HEK293 (cell line): ENCODE results near the gene INPPL1.

Source experiments
- CTCF ChIP-seq: fragments of 450-650 bp; formaldehyde crosslinking; IDR thresholded peaks from 2 replicates; pipeline ENCODE4 v1.5.1; 2016; ENCODE audit warnings: missing biosample characterization, missing genetic modification characterization
- GLIS1 ChIP-seq: fragments of 450-650 bp; formaldehyde crosslinking; IDR thresholded peaks from 2 replicates; pipeline ENCODE4 v1.5.1; 2016; ENCODE audit warnings: missing biosample characterization, missing genetic modification characterization
- ZNF169 ChIP-seq: fragments of 450-650 bp; formaldehyde crosslinking; IDR thresholded peaks from 2 replicates; pipeline ENCODE4 v1.5.1; 2016; ENCODE audit warnings: missing biosample characterization, missing genetic modification characterization
- ZNF510 ChIP-seq: fragments of 450-650 bp; formaldehyde crosslinking; IDR thresholded peaks from 2 replicates; pipeline ENCODE4 v1.5.1; 2018; ENCODE audit warnings: mild to moderate bottlenecking, missing genetic modification characterization, missing biosample characterization; ENCODE audit not compliant: insufficient replicate concordance
- ZNF580 ChIP-seq: fragments of 450-650 bp; formaldehyde crosslinking; IDR thresholded peaks from 2 replicates; pipeline ENCODE4 v1.5.1; 2016; ENCODE audit warnings: missing biosample characterization, missing genetic modification characterization
- ZNF692 ChIP-seq: fragments of 450-650 bp; formaldehyde crosslinking; IDR thresholded peaks from 2 replicates; pipeline ENCODE4 v1.5.1; 2016; ENCODE audit warnings: missing biosample characterization, missing genetic modification characterization

GRCh38 chr11:72242141-72242540 lies 17.6 kb downstream of the INPPL1 start:
- no peak for TF ChIP-seq CTCF (tag by site-specific recombination)
- no peak for TF ChIP-seq ZNF692 (tag by site-specific recombination)
- no peak for TF ChIP-seq GLIS1 (tag by site-specific recombination)
- no peak for TF ChIP-seq ZNF510 (tag by site-specific recombination)
- no peak for TF ChIP-seq ZNF169 (tag by site-specific recombination)
- TF ChIP-seq ZNF580 = no peak
